HG03571 (cell line): Measurements from ENCODE around the gene MIPOL1.
"Not testable (repeated sequence)": the region's sequence is repeated elsewhere in the genome, so short reads cannot be mapped to it uniquely, and the experiment has no call there.

Source experiments
- ATAC-seq: cut with Tn5 transposase; IDR thresholded peaks from one replicate; pipeline ENCODE4 v1.9.1; 2021; ENCODE audit not compliant: unreplicated experiment

MIPOL1 gene

GRCh38 chr14:37186865-37187264 lies 10.9 kb upstream of the MIPOL1 start:
- ATAC-seq = no peak

- no peak for ATAC-seq
Observed at GRCh38 chr14:37187294-37187693, 10.4 kb upstream of the MIPOL1 start.

GRCh38 chr14:37187840-37188577 lies 9.7 kb upstream of the MIPOL1 start:
- not testable (repeated sequence) for ATAC-seq

GRCh38 chr14:37189733-37190132 lies 8.0 kb upstream of the MIPOL1 start:
- ATAC-seq = not testable (repeated sequence)

- ATAC-seq = no peak
Observed at GRCh38 chr14:37194698-37195097, 3.0 kb upstream of the MIPOL1 start.

GRCh38 chr14:37195327-37195726 lies 2.4 kb upstream of the MIPOL1 start:
- no peak for ATAC-seq

GRCh38 chr14:37196604-37197420 lies 925 bp upstream of the MIPOL1 start:
- no peak for ATAC-seq

GRCh38 chr14:37198273-37198598 lies 499 bp downstream of the MIPOL1 start:
- ATAC-seq = no peak

- ATAC-seq = no peak
Observed at GRCh38 chr14:37198907-37199306, 1.2 kb downstream of the MIPOL1 start.

- ATAC-seq = no peak
Observed at GRCh38 chr14:37201724-37202123, 4.0 kb downstream of the MIPOL1 start.

- ATAC-seq = no peak
Observed at GRCh38 chr14:37202265-37202664, 4.5 kb downstream of the MIPOL1 start.

- ATAC-seq = no peak
Observed at GRCh38 chr14:37202812-37203211, 5.1 kb downstream of the MIPOL1 start.

GRCh38 chr14:37203423-37203822 lies 5.7 kb downstream of the MIPOL1 start:
- no peak for ATAC-seq

- ATAC-seq = not testable (repeated sequence)
Observed at GRCh38 chr14:37205623-37206605, 8.2 kb downstream of the MIPOL1 start.

GRCh38 chr14:37209617-37210016 lies 11.9 kb downstream of the MIPOL1 start:
- ATAC-seq = not testable (repeated sequence)

GRCh38 chr14:37210448-37210847 lies 12.7 kb downstream of the MIPOL1 start:
- ATAC-seq = no peak

- no peak for ATAC-seq
Observed at GRCh38 chr14:37213016-37213415, 15.3 kb downstream of the MIPOL1 start.

GRCh38 chr14:37215345-37215744 lies 17.6 kb downstream of the MIPOL1 start:
- no peak for ATAC-seq

GRCh38 chr14:37221073-37221472 lies 23.3 kb downstream of the MIPOL1 start:
- no peak for ATAC-seq

GRCh38 chr14:37223947-37224474 lies 26.3 kb downstream of the MIPOL1 start:
- no peak for ATAC-seq

GRCh38 chr14:37225668-37226067 lies 27.9 kb downstream of the MIPOL1 start:
- not testable (repeated sequence) for ATAC-seq
